GM12873 (cell line): Measurements from ENCODE around the gene AP2B1.
A peak's percentile ranks its signal among the peaks of the same experiment; 100 is the strongest.

ENCODE experiments used
- TF ChIP-seq, protein P1 (sequence below): IDR thresholded peaks from 2 replicates; pipeline ENCODE4 v1.5.1; 2012; ENCODE audit warnings: low read depth, mild to moderate bottlenecking, moderate library complexity, low read length, control low read depth; ENCODE audit not compliant: insufficient read depth; ENCODE audit errors: missing control alignments

Gene AP2B1

GRCh38 chr17:35742896-35743477 lies 155.9 kb downstream of the AP2B1 start:
- TF ChIP-seq, protein P1, sequence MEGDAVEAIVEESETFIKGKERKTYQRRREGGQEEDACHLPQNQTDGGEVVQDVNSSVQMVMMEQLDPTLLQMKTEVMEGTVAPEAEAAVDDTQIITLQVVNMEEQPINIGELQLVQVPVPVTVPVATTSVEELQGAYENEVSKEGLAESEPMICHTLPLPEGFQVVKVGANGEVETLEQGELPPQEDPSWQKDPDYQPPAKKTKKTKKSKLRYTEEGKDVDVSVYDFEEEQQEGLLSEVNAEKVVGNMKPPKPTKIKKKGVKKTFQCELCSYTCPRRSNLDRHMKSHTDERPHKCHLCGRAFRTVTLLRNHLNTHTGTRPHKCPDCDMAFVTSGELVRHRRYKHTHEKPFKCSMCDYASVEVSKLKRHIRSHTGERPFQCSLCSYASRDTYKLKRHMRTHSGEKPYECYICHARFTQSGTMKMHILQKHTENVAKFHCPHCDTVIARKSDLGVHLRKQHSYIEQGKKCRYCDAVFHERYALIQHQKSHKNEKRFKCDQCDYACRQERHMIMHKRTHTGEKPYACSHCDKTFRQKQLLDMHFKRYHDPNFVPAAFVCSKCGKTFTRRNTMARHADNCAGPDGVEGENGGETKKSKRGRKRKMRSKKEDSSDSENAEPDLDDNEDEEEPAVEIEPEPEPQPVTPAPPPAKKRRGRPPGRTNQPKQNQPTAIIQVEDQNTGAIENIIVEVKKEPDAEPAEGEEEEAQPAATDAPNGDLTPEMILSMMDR: no peak

GRCh38 chr17:35743626-35744328 lies 156.7 kb downstream of the AP2B1 start:
- TF ChIP-seq, protein P1: no peak

DNA sequence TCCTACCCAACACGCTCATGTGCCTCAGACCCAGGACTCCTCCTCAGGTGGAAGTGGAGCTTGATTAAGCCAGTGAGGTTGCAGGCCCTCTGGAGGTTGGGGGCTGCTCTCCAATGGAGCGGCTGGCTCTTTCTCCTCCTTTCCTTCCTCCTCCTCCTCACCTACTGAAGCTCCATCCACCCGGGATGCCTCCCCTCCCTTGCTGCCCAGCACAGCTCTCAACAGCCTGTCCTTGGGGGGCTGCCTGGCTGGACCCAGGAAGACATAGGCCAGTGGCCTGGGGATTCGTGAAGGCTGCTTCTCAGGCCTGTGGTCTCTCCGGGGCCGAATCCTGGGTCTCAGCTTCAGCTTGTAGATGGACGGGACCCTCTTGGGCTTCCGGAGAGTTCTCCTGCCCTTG lies 157.7 kb downstream of the AP2B1 start:
- TF ChIP-seq, protein P1: no peak

DNA sequence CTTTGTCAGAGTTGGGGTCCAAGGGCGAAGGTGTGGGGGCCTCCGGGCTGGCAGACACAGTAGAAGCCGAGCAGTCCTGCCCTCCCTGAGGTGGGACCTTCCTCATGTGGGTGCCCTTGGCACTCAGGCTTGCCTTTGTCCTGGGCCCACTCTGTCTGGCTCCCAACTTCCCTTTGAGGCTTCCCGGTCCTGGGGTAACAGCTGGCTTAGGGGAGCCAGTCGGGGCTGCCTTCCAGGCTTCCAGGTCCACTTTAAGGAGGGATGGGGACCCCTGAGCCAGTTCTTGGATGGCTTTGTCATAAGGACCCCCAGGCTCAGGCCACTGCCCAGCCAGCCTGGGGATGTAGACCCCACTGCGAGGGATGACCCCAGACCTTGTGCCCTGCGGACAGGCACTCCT lies 158.1 kb downstream of the AP2B1 start:
- TF ChIP-seq, protein P1: no peak

- TF ChIP-seq, protein P1: no peak
These were observed 158.7 kb downstream of the AP2B1 start for GRCh38 chr17:35745749-35746320.

DNA sequence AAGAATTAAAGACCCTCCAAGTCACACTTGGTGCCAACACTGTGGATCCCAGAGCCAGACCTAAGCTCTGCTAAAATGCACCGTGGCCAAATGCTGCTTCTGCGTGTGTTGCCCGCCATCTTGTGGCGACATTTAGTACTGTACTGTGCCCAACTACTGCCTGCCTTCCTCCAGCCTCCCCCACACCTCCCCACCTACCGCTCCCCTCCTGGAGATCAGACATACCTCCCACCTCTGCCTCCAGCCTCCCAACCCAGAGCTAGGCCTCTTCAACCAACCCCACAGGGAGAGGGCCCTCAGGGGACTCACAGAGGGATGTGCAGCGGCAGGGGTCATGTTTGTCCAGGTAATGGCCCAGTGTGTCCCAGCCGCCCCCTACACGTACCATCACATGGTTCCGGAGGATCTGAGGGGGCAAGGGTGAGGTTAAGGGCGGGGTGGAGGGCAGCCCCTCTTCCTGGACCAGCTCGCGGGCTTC lies 160.5 kb downstream of the AP2B1 start:
- TF ChIP-seq, protein P1: peak; percentile 91

GRCh38 chr17:35748341-35748841 lies 161.3 kb downstream of the AP2B1 start:
- TF ChIP-seq, protein P1: no peak
